WTC11 (cell line): ENCODE data around the gene CYP11A1.
A peak's percentile ranks its signal among the peaks of the same experiment; 100 is the strongest.

Experiments
- CTCF ChIP-seq: fragments of 200-600 bp; IDR thresholded peaks from 2 replicates; pipeline ENCODE4 v1.8.0; 2022; ENCODE audit warnings: antibody characterized with exemption
- E2F5 ChIP-seq: sonication (generic); formaldehyde crosslinking; IDR thresholded peaks from 2 replicates; pipeline ENCODE4 v1.8.1; 2022; ENCODE audit warnings: mild to moderate bottlenecking, moderate library complexity, missing genetic modification reagents
- MAX ChIP-seq: sonication (generic); formaldehyde crosslinking; IDR thresholded peaks from 2 replicates; pipeline ENCODE4 v1.8.0; 2022; ENCODE audit warnings: mild to moderate bottlenecking, missing genetic modification reagents
- PRDM15 ChIP-seq: sonication (generic); formaldehyde crosslinking; IDR thresholded peaks from 2 replicates; pipeline ENCODE4 v1.8.0; 2022; ENCODE audit warnings: missing genetic modification reagents
- TEAD1 ChIP-seq: sonication (generic); formaldehyde crosslinking; IDR thresholded peaks from 2 replicates; pipeline ENCODE4 v1.8.0; 2022; ENCODE audit warnings: mild to moderate bottlenecking, missing genetic modification reagents
- USF2 ChIP-seq: sonication (generic); formaldehyde crosslinking; IDR thresholded peaks from 2 replicates; pipeline ENCODE4 v1.8.1; 2023; ENCODE audit warnings: mild to moderate bottlenecking, missing genetic modification reagents, moderate library complexity
- ZNF138 ChIP-seq: sonication (generic); formaldehyde crosslinking; conservative IDR thresholded peaks from 2 replicates; pipeline ENCODE4 v1.8.1; 2022; ENCODE audit warnings: mild to moderate bottlenecking, moderate library complexity, missing genetic modification reagents

GRCh38 chr15:74365598-74366445 lies 1.6 kb downstream of the CYP11A1 start:
- peak; percentile 87 for TF ChIP-seq MAX (CRISPR knock-in tag)
- no peak for TF ChIP-seq CTCF
- no peak for TF ChIP-seq PRDM15 (CRISPR knock-in tag)
- no peak for TF ChIP-seq E2F5 (CRISPR knock-in tag)
- peak; percentile 73; the same call in 1 of the 2 replicates for TF ChIP-seq TEAD1 (CRISPR knock-in tag)
- no peak for TF ChIP-seq USF2 (CRISPR knock-in tag)
- TF ChIP-seq ZNF138 (CRISPR knock-in tag): no peak
